ENCODE measurements around the gene IFI16. TPM values are rescaled to one million over a fixed set of nuclear protein-coding genes. Genes with fewer than 3 reads are reported as not detected.

IFI16 gene
- total RNA-seq, result 10 to 100 TPM; 29.5 to 43.1 (median 34.1) TPM
- polyA plus RNA-seq, result 34.1 TPM
- long read RNA-seq, donor 1, partial matches to known transcripts, result 3 of 13 reads
- long read RNA-seq, donor 1, other reads (novel, unspliced or antisense), result 7 of 13 reads
- long read RNA-seq, donor 2, partial matches to known transcripts, result 0 of 6 reads
- long read RNA-seq, donor 2, other reads (novel, unspliced or antisense), result 2 of 6 reads
- long read RNA-seq, donor 3, transcript IFI16-205 (11 exons, 2,704 nt), result major isoform, 5 of 17 reads
- long read RNA-seq, donor 3, partial matches to known transcripts, result 7 of 17 reads
- long read RNA-seq, donor 3, other reads (novel, unspliced or antisense), result 4 of 17 reads
- long read RNA-seq, donor 4, partial matches to known transcripts, result 2 of 7 reads
- long read RNA-seq, donor 4, other reads (novel, unspliced or antisense), result 3 of 7 reads

DNA sequence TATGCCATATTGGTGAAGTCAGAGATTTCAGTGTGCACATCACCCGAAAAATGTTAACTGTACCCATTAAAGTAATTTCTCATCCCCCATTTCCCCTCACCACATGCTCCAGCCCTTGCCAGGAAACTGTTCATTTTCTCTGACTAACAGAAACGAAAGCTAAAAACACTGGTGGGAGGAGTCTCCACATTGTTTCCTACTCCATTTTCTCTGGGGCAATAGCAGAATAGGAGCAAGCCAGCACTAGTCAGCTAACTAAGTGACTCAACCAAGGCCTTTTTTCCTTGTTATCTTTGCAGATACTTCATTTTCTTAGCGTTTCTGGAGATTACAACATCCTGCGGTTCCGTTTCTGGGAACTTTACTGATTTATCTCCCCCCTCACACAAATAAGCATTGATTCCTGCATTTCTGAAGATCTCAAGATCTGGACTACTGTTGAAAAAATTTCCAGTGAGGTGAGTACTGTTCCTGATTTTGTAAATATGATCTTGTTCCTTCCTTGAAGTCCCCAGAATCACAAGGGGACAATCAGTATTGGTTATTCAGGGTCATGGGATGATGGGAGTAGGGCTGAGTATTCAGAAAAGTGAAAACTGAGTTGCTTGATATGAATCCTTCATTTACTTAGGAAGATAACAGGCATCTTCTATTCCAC is at the start of gene IFI16:
IFI16 (plus strand) TSS at position 204 of the 658 bp plus-strand sequence. CDS start 4,774 bp downstream, outside the sequence.
- peak; percentile 95 for ATAC-seq
- no peaks in the 10 kb centered on the region for H3K9me3 ChIP-seq (ENCODE audit: control insufficient read depth, low read length)
- H3K4me1 ChIP-seq (ENCODE audit: control insufficient read depth, insufficient read depth, low read length), result peaks cover 3% of the 10 kb centered on the region

GRCh38 chr1:158961178-158961577 is 48.5 kb upstream of the IFI16 start:
- DNase-seq (no peak), ATAC-seq (no peak)
- Histone ChIP-seq H3K4me3 (ENCODE audit: low read length) (no peak overlapping the region), H3K9me3 (ENCODE audit: control insufficient read depth, low read length) (no peaks in the 10 kb centered on the region), H3K4me1 (ENCODE audit: control insufficient read depth, insufficient read depth, low read length) (no peaks in the 10 kb centered on the region), H3K27ac (ENCODE audit: low read length) (no peak overlapping the region), H3K27me3 (ENCODE audit: control insufficient read depth, insufficient read depth) (no peaks in the 10 kb centered on the region)
- WGBS, result 96% methylated on average over 1 of the region's 1 CpG
- intact Hi-C loops (cut with DNase I), result no loop called here

More for the DNA sequence above, at the start of gene IFI16:
- peak in 2 of 3 donors; percentile 34 to 42 for DNase-seq
- intact Hi-C loops (cut with DNase I), result no loop called here
- 20% methylated on average over 5 of the region's 5 CpGs for WGBS
- Histone ChIP-seq H3K27me3 (ENCODE audit: control insufficient read depth, insufficient read depth) (no peaks in the 10 kb centered on the region), H3K4me3 (ENCODE audit: low read length) (peak within 1 kb of the TSS; percentile 93), H3K27ac (ENCODE audit: low read length) (peak within 1 kb of the TSS; percentile 82)

- Histone ChIP-seq H3K4me1 (ENCODE audit: control insufficient read depth, insufficient read depth, low read length) (no peaks in the 10 kb centered on the region), H3K27me3 (ENCODE audit: control insufficient read depth, insufficient read depth) (no peaks in the 10 kb centered on the region), H3K9me3 (ENCODE audit: control insufficient read depth, low read length) (no peaks in the 10 kb centered on the region), H3K4me3 (ENCODE audit: low read length) (no peak overlapping the region), H3K27ac (ENCODE audit: low read length) (no peak overlapping the region)
- intact Hi-C loops (cut with DNase I), result no loop called here
- DNase-seq (no peak), ATAC-seq (no peak)
- 53% methylated on average over 5 of the region's 5 CpGs for WGBS
Measured at GRCh38 chr1:158962983-158963382, 46.7 kb upstream of the IFI16 start.

GRCh38 chr1:158969166-158969565 is 40.5 kb upstream of the IFI16 start:
- Histone ChIP-seq H3K9me3 (ENCODE audit: control insufficient read depth, low read length) (no peaks in the 10 kb centered on the region), H3K4me1 (ENCODE audit: control insufficient read depth, insufficient read depth, low read length) (no peaks in the 10 kb centered on the region), H3K27ac (ENCODE audit: low read length) (no peak overlapping the region), H3K27me3 (ENCODE audit: control insufficient read depth, insufficient read depth) (no peaks in the 10 kb centered on the region), H3K4me3 (ENCODE audit: low read length) (no peak overlapping the region)
- ATAC-seq (no peak), DNase-seq (no peak)
- WGBS, result 85% methylated on average over 3 of the region's 3 CpGs
- intact Hi-C loops (cut with DNase I), result no loop called here

- H3K4me3 ChIP-seq (ENCODE audit: low read length), result no peak overlapping the region
- H3K27ac ChIP-seq (ENCODE audit: low read length), result no peak overlapping the region
- no peaks in the 10 kb centered on the region for H3K9me3 ChIP-seq (ENCODE audit: control insufficient read depth, low read length)
- intact Hi-C loops (cut with DNase I), result no loop called here
- H3K4me1 ChIP-seq (ENCODE audit: control insufficient read depth, insufficient read depth, low read length), result no peaks in the 10 kb centered on the region
- ATAC-seq (no peak), DNase-seq (no peak)
- H3K27me3 ChIP-seq (ENCODE audit: control insufficient read depth, insufficient read depth), result no peaks in the 10 kb centered on the region
- WGBS, result 88% methylated on average over 1 of the region's 1 CpG
Measured at GRCh38 chr1:158969855-158970254, 39.9 kb upstream of the IFI16 start.

GRCh38 chr1:158972841-158973240 is 36.9 kb upstream of the IFI16 start:
- Histone ChIP-seq H3K27me3 (ENCODE audit: control insufficient read depth, insufficient read depth) (no peaks in the 10 kb centered on the region), H3K27ac (ENCODE audit: low read length) (no peak overlapping the region), H3K4me1 (ENCODE audit: control insufficient read depth, insufficient read depth, low read length) (no peaks in the 10 kb centered on the region), H3K9me3 (ENCODE audit: control insufficient read depth, low read length) (no peaks in the 10 kb centered on the region), H3K4me3 (ENCODE audit: low read length) (no peak overlapping the region)
- intact Hi-C loops (cut with DNase I), result no loop called here
- DNase-seq, result no peak
- ATAC-seq, result no peak

DNA sequence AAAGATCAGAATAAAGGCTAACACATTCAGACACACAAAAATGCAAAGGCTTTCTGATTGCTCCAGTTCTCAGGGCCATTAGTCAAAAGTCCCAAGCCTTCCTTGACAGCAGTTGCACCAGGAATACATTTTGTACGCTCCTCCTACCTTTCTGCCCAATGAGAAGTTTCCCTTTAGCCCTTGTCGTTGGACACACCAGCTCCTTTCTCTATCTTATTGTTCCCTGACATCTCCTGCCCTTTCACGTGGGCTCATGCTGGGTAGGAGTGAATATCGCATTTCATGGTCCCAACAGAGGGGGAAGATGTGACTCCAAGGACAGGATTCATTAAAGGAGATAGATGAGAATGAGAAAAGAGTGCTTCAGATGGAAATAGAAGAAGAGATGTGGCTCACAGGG is 33.5 kb upstream of the IFI16 start:
- H3K4me1 ChIP-seq (ENCODE audit: control insufficient read depth, insufficient read depth, low read length), result no peaks in the 10 kb centered on the region
- H3K27ac ChIP-seq (ENCODE audit: low read length), result no peak overlapping the region
- DNase-seq, result no peak
- intact Hi-C loops (cut with DNase I), result no loop called here
- no peaks in the 10 kb centered on the region for H3K27me3 ChIP-seq (ENCODE audit: control insufficient read depth, insufficient read depth)
- 36% methylated on average over 4 of the region's 4 CpGs for WGBS
- no peak overlapping the region for H3K4me3 ChIP-seq (ENCODE audit: low read length)
- no peaks in the 10 kb centered on the region for H3K9me3 ChIP-seq (ENCODE audit: control insufficient read depth, low read length)
- no peak for ATAC-seq

GRCh38 chr1:158978730-158979129 is 31.0 kb upstream of the IFI16 start:
- Histone ChIP-seq H3K4me3 (ENCODE audit: low read length) (no peak overlapping the region), H3K27me3 (ENCODE audit: control insufficient read depth, insufficient read depth) (no peaks in the 10 kb centered on the region), H3K27ac (ENCODE audit: low read length) (no peak overlapping the region), H3K9me3 (ENCODE audit: control insufficient read depth, low read length) (no peaks in the 10 kb centered on the region), H3K4me1 (ENCODE audit: control insufficient read depth, insufficient read depth, low read length) (no peaks in the 10 kb centered on the region)
- intact Hi-C loops (cut with DNase I), result no loop called here
- ATAC-seq (no peak), DNase-seq (no peak)
- 48% methylated on average over 2 of the region's 2 CpGs for WGBS

DNA sequence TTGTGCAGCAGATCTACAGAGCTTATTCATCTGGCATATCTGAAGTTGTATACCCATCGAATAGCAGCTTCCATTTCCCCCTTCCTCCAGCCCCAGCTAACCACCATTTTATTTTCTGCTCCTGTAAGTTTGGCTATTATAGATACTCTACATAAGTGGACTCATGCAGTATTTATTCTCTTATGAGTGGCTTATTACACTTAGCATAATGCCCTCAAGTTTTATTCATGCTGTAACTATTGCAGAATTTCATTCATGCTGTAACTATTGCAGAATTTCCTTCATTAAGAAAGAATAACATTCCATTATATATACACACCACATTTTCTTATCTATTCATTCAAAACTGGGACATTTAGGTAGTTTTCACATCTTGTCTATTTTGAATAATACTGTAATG is 30.5 kb upstream of the IFI16 start:
- 84% methylated on average over 1 of the region's 1 CpG for WGBS
- ATAC-seq, result no peak

DNA sequence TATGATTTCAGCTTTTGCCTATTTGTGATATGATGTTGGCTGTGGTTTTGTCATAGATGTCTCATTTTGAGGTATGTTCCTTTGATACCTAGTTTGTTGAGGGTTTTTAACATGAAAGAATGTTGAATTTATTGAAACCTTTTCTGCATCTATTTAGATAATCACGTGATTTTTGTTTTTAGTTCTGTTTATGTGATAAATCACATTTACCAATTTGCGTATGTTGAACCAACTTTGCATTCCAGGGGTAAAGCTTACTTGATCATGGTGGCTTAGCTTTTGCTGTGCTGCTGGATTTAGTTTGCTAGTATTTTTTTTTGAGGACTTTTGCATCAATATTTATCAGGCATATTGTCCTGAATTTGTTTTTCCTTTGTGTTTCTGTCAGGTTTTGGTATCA is 26.5 kb upstream of the IFI16 start:
- intact Hi-C loops (cut with DNase I), result no loop called here
- no peak overlapping the region for H3K4me3 ChIP-seq (ENCODE audit: low read length)
- WGBS, result 83% methylated on average over 2 of the region's 2 CpGs

More for the DNA sequence above, 30.5 kb upstream of the IFI16 start:
- intact Hi-C loops (cut with DNase I), result no loop called here
- H3K9me3 ChIP-seq (ENCODE audit: control insufficient read depth, low read length), result no peaks in the 10 kb centered on the region
- no peaks in the 10 kb centered on the region for H3K4me1 ChIP-seq (ENCODE audit: control insufficient read depth, insufficient read depth, low read length)
- H3K27ac ChIP-seq (ENCODE audit: low read length), result no peak overlapping the region
- H3K27me3 ChIP-seq (ENCODE audit: control insufficient read depth, insufficient read depth), result no peaks in the 10 kb centered on the region
- H3K4me3 ChIP-seq (ENCODE audit: low read length), result no peak overlapping the region
- no peak for DNase-seq

DNA sequence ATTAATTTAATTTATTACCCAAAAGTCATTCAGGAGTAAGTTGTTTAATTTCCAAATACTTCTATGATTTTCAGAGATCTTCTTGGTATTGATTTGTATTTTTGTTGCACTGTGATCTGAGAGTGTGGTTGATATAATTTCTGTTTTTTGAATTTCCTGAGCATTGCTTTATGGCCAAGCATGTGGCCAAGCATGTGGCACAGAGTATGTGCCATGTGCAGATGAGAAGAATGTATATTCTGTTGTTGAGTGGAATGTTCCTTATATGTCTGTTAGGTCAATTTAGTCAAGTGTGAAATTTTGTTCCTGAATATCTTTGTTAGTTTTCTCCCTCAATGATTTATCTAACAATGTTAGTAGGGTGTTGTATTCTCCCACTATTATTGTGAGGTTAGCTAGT is 25.3 kb upstream of the IFI16 start:
- DNase-seq (no peak), ATAC-seq (no peak)
- Histone ChIP-seq H3K4me1 (ENCODE audit: control insufficient read depth, insufficient read depth, low read length) (no peaks in the 10 kb centered on the region), H3K27ac (ENCODE audit: low read length) (no peak overlapping the region), H3K9me3 (ENCODE audit: control insufficient read depth, low read length) (no peaks in the 10 kb centered on the region), H3K4me3 (ENCODE audit: low read length) (no peak overlapping the region), H3K27me3 (ENCODE audit: control insufficient read depth, insufficient read depth) (no peaks in the 10 kb centered on the region)
- intact Hi-C loops (cut with DNase I), result no loop called here

More for the DNA sequence above, 26.5 kb upstream of the IFI16 start:
- no peaks in the 10 kb centered on the region for H3K9me3 ChIP-seq (ENCODE audit: control insufficient read depth, low read length)
- no peak overlapping the region for H3K27ac ChIP-seq (ENCODE audit: low read length)
- H3K4me1 ChIP-seq (ENCODE audit: control insufficient read depth, insufficient read depth, low read length), result no peaks in the 10 kb centered on the region
- DNase-seq (no peak), ATAC-seq (no peak)
- H3K27me3 ChIP-seq (ENCODE audit: control insufficient read depth, insufficient read depth), result no peaks in the 10 kb centered on the region

All from right cardiac atrium (tissue), 5 donors.